ENCODE data around the gene VOPP1.
"Not testable (repeated sequence)": the region's sequence is repeated elsewhere in the genome, so short reads cannot be mapped to it uniquely, and the experiment has no call there.

The VOPP1 gene

GRCh38 chr7:55512635-55513191 lies 59.6 kb downstream of the VOPP1 start:
- DNase-seq (ENCODE audit: low read depth, low spot score) = no peak

GRCh38 chr7:55510621-55511020 lies 61.7 kb downstream of the VOPP1 start:
- DNase-seq (ENCODE audit: low read depth, low spot score) = no peak

GRCh38 chr7:55510206-55510605 lies 62.1 kb downstream of the VOPP1 start:
- not testable (repeated sequence) for DNase-seq (ENCODE audit: low read depth, low spot score)

DNA sequence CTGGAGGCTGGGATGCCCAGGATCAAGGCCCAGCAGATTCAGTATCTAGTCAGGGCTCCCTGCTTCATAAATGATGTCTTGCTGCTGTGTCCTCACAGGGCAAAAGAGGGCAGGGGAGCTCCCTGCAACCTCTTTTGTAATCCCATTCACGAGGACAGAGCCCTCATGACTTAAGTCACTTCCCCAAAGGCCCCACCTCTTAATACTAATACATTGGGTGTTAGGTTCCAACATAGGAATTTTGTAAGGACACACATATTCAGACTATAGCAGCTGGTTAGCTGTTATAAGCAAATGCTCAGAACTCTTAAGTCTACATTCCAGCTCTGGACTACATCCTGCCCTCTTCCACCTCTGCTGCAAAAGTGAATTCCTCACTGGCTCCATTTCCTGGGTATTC lies 63.0 kb downstream of the VOPP1 start:
- DNase-seq (ENCODE audit: low read depth, low spot score) = no peak

- DNase-seq (ENCODE audit: low read depth, low spot score) = no peak
Measured at GRCh38 chr7:55508221-55509011, 63.9 kb downstream of the VOPP1 start.

GRCh38 chr7:55507743-55508142 lies 64.6 kb downstream of the VOPP1 start:
- DNase-seq (ENCODE audit: low read depth, low spot score) = no peak

- no peak for DNase-seq (ENCODE audit: low read depth, low spot score)
Measured at GRCh38 chr7:55504967-55505658, 67.2 kb downstream of the VOPP1 start.

- DNase-seq (ENCODE audit: low read depth, low spot score) = no peak
Measured at GRCh38 chr7:55504093-55504859, 68.0 kb downstream of the VOPP1 start.

DNA sequence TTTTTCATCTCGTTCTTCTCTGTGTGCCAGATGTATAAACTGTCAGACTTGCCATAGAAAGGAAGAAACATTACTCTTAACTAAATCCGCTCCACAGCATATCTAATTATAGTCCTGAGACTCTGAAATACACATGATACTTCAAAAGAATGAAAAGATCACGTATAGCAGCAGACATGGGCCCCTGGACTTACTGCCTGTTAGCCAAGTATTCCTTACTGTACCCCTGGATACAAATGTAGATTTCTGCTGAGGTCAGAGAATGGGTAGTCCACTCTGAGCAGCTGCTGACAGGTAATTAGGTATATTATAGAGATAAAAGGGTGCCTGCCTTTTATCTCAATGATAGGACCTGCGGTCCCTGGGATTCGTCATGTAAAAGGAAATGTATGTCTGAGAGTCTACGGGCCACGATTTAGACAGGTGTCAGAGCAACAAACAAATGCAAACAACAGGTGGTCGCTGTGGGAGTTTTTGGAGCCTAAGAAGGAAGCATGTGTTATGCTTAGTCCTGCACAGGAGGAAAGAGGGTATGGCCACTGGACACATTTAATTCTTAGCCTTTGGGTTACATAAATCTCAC lies 69.4 kb downstream of the VOPP1 start:
- no peak for DNase-seq (ENCODE audit: low read depth, low spot score)

- no peak for DNase-seq (ENCODE audit: low read depth, low spot score)
Measured at GRCh38 chr7:55502124-55502857, 70.0 kb downstream of the VOPP1 start.

- no peak for DNase-seq (ENCODE audit: low read depth, low spot score)
Measured at GRCh38 chr7:55501611-55502010, 70.7 kb downstream of the VOPP1 start.

- no peak for DNase-seq (ENCODE audit: low read depth, low spot score)
Measured at GRCh38 chr7:55500117-55500756, 72.1 kb downstream of the VOPP1 start.

DNA sequence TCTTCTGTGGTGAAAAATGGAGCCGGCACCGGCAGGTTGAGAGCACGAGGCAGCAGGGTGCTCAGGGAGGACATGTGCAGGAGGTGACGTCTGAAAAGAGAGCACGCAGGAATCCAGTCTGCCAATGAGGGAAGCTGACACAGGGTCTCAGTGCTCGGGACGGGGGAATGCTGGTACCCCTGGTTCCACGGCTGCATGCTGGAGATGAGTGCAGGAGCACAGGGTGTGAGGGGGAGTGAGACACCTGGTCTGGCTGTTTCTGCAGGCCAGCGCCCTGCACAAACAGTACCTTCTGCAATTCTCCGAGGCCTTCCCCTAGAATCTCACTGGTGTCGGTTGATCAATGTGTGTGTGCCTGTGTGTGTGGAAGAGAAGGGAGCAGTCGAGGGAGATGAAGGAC lies 72.7 kb downstream of the VOPP1 start:
- DNase-seq (ENCODE audit: low read depth, low spot score) = no peak

GRCh38 chr7:55498770-55499169 lies 73.5 kb downstream of the VOPP1 start:
- no peak for DNase-seq (ENCODE audit: low read depth, low spot score)

GRCh38 chr7:55498142-55498541 lies 74.2 kb downstream of the VOPP1 start:
- no peak for DNase-seq (ENCODE audit: low read depth, low spot score)

DNA sequence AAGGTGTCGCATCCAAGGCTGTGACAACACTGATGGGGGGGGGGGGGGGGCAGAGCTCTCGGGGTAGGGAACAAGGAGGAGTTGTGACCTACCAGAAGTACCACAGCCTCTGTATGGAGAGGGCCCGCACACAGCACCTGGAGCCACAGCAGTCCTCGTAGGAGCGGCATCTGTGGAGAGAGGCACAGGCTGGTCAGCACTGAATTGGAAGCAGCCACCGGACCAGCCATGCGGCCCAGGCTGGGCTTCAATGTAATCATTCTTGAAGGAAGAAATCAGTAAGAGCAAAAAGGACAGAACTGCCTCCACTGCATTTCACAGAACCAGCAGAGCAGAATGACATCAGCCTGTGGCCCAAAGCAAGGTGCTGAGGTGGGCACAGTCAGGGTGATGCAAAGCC lies 74.8 kb downstream of the VOPP1 start:
- DNase-seq (ENCODE audit: low read depth, low spot score) = no peak

- DNase-seq (ENCODE audit: low read depth, low spot score) = no peak
Measured at GRCh38 chr7:55496906-55497305, 75.4 kb downstream of the VOPP1 start.

- DNase-seq (ENCODE audit: low read depth, low spot score) = no peak
Measured at GRCh38 chr7:55494951-55495350, 77.4 kb downstream of the VOPP1 start.

GRCh38 chr7:55493408-55493807 lies 78.9 kb downstream of the VOPP1 start:
- DNase-seq (ENCODE audit: low read depth, low spot score) = no peak

- DNase-seq (ENCODE audit: low read depth, low spot score) = no peak
Measured at GRCh38 chr7:55491346-55491745, 81.0 kb downstream of the VOPP1 start.

GRCh38 chr7:55490099-55490498 lies 82.2 kb downstream of the VOPP1 start:
- no peak for DNase-seq (ENCODE audit: low read depth, low spot score)
